ENCODE results near the gene TST. TPM values are rescaled to one million over a fixed set of nuclear protein-coding genes. Genes with fewer than 3 reads are reported as not detected.

Gene TST
- total RNA-seq, 3 donors from 2014 or later (not counting 1 experiment from before 2014, with no cell fraction given), result 3.1 to 4.9 (median 4.3) TPM

GRCh38 chr22:37020192-37020479 is 889 bp upstream of the TST start:
- peak in 2 of 3 donors; percentile 1 to 8 for ATAC-seq
- no peak for TF ChIP-seq CTCF (IDR thresholded peaks at IDR 0.05)
- Mint-ChIP-seq H3K27ac (peak overlapping the region; percentile 57 to 89), H3K4me3 (peak overlapping the region; percentile 90), H3K27me3 (ENCODE audit: low read depth in 2 of 2) (no peaks in the 10 kb centered on the region), H3K36me3 (no peaks in the 10 kb centered on the region), H3K9me3 (no peaks in the 10 kb centered on the region), H3K4me1 (peaks cover 12 to 31% of the 10 kb centered on the region in 2 donors)
- DNase-seq, result peak in 1 of 2 donors; percentile 22
- WGBS (ENCODE audit: insufficient coverage), result 6% methylated on average over 5 of the region's 5 CpGs
- H3K36me3 ChIP-seq (ENCODE audit: control insufficient read depth, insufficient read depth, low read length), result peaks cover 6% of the 10 kb centered on the region
- peak overlapping the region; percentile 84 for H3K4me3 ChIP-seq (ENCODE audit: low read length)
- peak overlapping the region; percentile 30 for H3K27ac ChIP-seq (ENCODE audit: low read length)
- no peaks in the 10 kb centered on the region for H3K27me3 ChIP-seq (ENCODE audit: control insufficient read depth, insufficient read depth, low read length)
- no peaks in the 10 kb centered on the region for H3K9me3 ChIP-seq (ENCODE audit: control insufficient read depth, insufficient read depth, low read length)
- H3K4me1 ChIP-seq (ENCODE audit: control insufficient read depth, insufficient read depth, low read length), result peaks cover 33% of the 10 kb centered on the region
- intact Hi-C loops (cut with micrococcal nuclease), result no loop called here

GRCh38 chr22:37018815-37019308 is 385 bp downstream of the TST start:
- Mint-ChIP-seq H3K27ac (peak overlapping the region in 1 of 2 donors; percentile 62), H3K4me1 (peaks cover 12 to 25% of the 10 kb centered on the region in 2 donors), H3K4me3 (peak overlapping the region; percentile 85), H3K9me3 (no peaks in the 10 kb centered on the region), H3K36me3 (no peaks in the 10 kb centered on the region), H3K27me3 (ENCODE audit: low read depth in 2 of 2) (no peaks in the 10 kb centered on the region)
- Histone ChIP-seq H3K4me3 (ENCODE audit: low read length) (peak overlapping the region; percentile 50), H3K27me3 (ENCODE audit: control insufficient read depth, insufficient read depth, low read length) (no peaks in the 10 kb centered on the region), H3K36me3 (ENCODE audit: control insufficient read depth, insufficient read depth, low read length) (no peaks in the 10 kb centered on the region), H3K9me3 (ENCODE audit: control insufficient read depth, insufficient read depth, low read length) (no peaks in the 10 kb centered on the region), H3K4me1 (ENCODE audit: control insufficient read depth, insufficient read depth, low read length) (peaks cover 33% of the 10 kb centered on the region), H3K27ac (ENCODE audit: low read length) (no peak overlapping the region)
- intact Hi-C loops (cut with micrococcal nuclease), result no loop called here
- ATAC-seq (peak in 2 of 3 donors; percentile 28 to 32), DNase-seq (peak in 1 of 2 donors; percentile 9)
- WGBS (ENCODE audit: insufficient coverage), result 8% methylated on average over 35 of the region's 35 CpGs
- TF ChIP-seq CTCF (IDR thresholded peaks at IDR 0.05), result no peak

GRCh38 chr22:37018086-37018814 is 997 bp downstream of the TST start:
- Mint-ChIP-seq H3K36me3 (no peaks in the 10 kb centered on the region), H3K27me3 (ENCODE audit: low read depth in 2 of 2) (no peaks in the 10 kb centered on the region), H3K4me3 (peak overlapping the region; percentile 85), H3K27ac (peak overlapping the region in 1 of 2 donors; percentile 62), H3K9me3 (no peaks in the 10 kb centered on the region), H3K4me1 (peaks cover 12 to 25% of the 10 kb centered on the region in 2 donors)
- Histone ChIP-seq H3K9me3 (ENCODE audit: control insufficient read depth, insufficient read depth, low read length) (no peaks in the 10 kb centered on the region), H3K27me3 (ENCODE audit: control insufficient read depth, insufficient read depth, low read length) (no peaks in the 10 kb centered on the region), H3K4me1 (ENCODE audit: control insufficient read depth, insufficient read depth, low read length) (peaks cover 33% of the 10 kb centered on the region), H3K36me3 (ENCODE audit: control insufficient read depth, insufficient read depth, low read length) (no peaks in the 10 kb centered on the region), H3K4me3 (ENCODE audit: low read length) (peak overlapping the region; percentile 50), H3K27ac (ENCODE audit: low read length) (no peak overlapping the region)
- no peak for ATAC-seq
- intact Hi-C loops (cut with micrococcal nuclease), result no loop called here
- no peak for DNase-seq
- 90% methylated on average over 45 of the region's 45 CpGs for WGBS (ENCODE audit: insufficient coverage)
- TF ChIP-seq CTCF (IDR thresholded peaks at IDR 0.05), result no peak
